ENCODE measurements around the gene KIF26B.

GRCh38 chr1:245226203-245226499, 71.4 kb downstream of the KIF26B start:
- TF ChIP-seq CTCF (IDR thresholded peaks at IDR 0.05) (no peak), POLR2AphosphoS5 (IDR thresholded peaks at IDR 0.05; ENCODE audit: insufficient read depth in 1 of 2, low read depth in 1 of 2) (no peak)
